ENCODE measurements around the gene FBLN7. TPM values are rescaled to one million over a fixed set of nuclear protein-coding genes. Genes with fewer than 3 reads are reported as not detected.

FBLN7 gene
- total and polyA plus RNA-seq, 4 donors, result 0.60 to 2.4 (median 1.9) TPM

- TF ChIP-seq FOXA1 (IDR thresholded peaks at IDR 0.05), result no peak
- TF ChIP-seq EGR1 (IDR thresholded peaks at IDR 0.05; ENCODE audit: low read depth in 2 of 2), result no peak
- TF ChIP-seq YY1 (IDR thresholded peaks at IDR 0.05), result no peak
- no peak for TF ChIP-seq TAF1 (conservative IDR thresholded peaks at IDR 0.05)
- TF ChIP-seq FOXA2 (IDR thresholded peaks at IDR 0.05), result no peak
- TF ChIP-seq MAX (IDR thresholded peaks at IDR 0.05), result no peak
- TF ChIP-seq ATF3 (IDR thresholded peaks at IDR 0.05), result no peak
- no peak for TF ChIP-seq NR2F2 (IDR thresholded peaks at IDR 0.05)
- TF ChIP-seq JUND (IDR thresholded peaks at IDR 0.05), result no peak
- TF ChIP-seq HNF4G (IDR thresholded peaks at IDR 0.05), result no peak
- TF ChIP-seq ZBTB33 (IDR thresholded peaks at IDR 0.05), result no peak
- Histone ChIP-seq H3K27ac (ENCODE audit: low read depth in 1 of 2, low read length in 2 of 2) (no peak overlapping the region), H3K36me3 (ENCODE audit: control insufficient read depth in 4 of 4, insufficient read depth in 3 of 4, low read depth in 1 of 4, low read length in 3 of 4) (peaks cover 6 to 17% (median 13%) of the 10 kb centered on the region in 4 donors), H3K9me3 (ENCODE audit: control insufficient read depth in 4 of 4, low read length in 3 of 4) (no peaks in the 10 kb centered on the region), H3K4me3 (ENCODE audit: low read depth in 1 of 3, low read length in 3 of 3) (no peak overlapping the region), H3K4me1 (ENCODE audit: control insufficient read depth in 4 of 4, insufficient read depth in 4 of 4, low read length in 3 of 4) (peaks cover 0 to 2% (median 0%) of the 10 kb centered on the region in 4 donors), H3K27me3 (ENCODE audit: control insufficient read depth in 4 of 4, insufficient read depth in 4 of 4, low read length in 3 of 4) (no peaks in the 10 kb centered on the region), H3K9ac (ENCODE audit: low read depth in 1 of 2, low read length in 2 of 2) (no peak overlapping the region)
- no peak for DNase-seq (ENCODE audit: low spot score)
- WGBS, result 92% methylated on average over 1 of the region's 1 CpG
Observed at GRCh38 chr2:112093216-112093615, 45.0 kb upstream of the FBLN7 start.

GRCh38 chr2:112095681-112096080 is 42.5 kb upstream of the FBLN7 start:
- DNase-seq (ENCODE audit: low spot score), result no peak
- no peak overlapping the region for H3K27ac ChIP-seq (ENCODE audit: low read depth in 1 of 2, low read length in 2 of 2)

More at GRCh38 chr2:112095681-112096080, 42.5 kb upstream of the FBLN7 start:
- Histone ChIP-seq H3K9ac (ENCODE audit: low read depth in 1 of 2, low read length in 2 of 2) (no peak overlapping the region), H3K4me3 (ENCODE audit: low read depth in 1 of 3, low read length in 3 of 3) (no peak overlapping the region), H3K36me3 (ENCODE audit: control insufficient read depth in 4 of 4, insufficient read depth in 3 of 4, low read depth in 1 of 4, low read length in 3 of 4) (peaks cover 7 to 29% (median 22%) of the 10 kb centered on the region in 4 donors), H3K9me3 (ENCODE audit: control insufficient read depth in 4 of 4, low read length in 3 of 4) (no peaks in the 10 kb centered on the region), H3K4me1 (ENCODE audit: control insufficient read depth in 4 of 4, insufficient read depth in 4 of 4, low read length in 3 of 4) (peaks cover 0 to 2% (median 0%) of the 10 kb centered on the region in 4 donors), H3K27me3 (ENCODE audit: control insufficient read depth in 4 of 4, insufficient read depth in 4 of 4, low read length in 3 of 4) (no peaks in the 10 kb centered on the region)
- TF ChIP-seq CTCF (IDR thresholded peaks at IDR 0.05; ENCODE audit: low read depth, low read length, missing input control) (no peak), RAD21 (IDR thresholded peaks at IDR 0.05) (no peak), HNF4G (IDR thresholded peaks at IDR 0.05) (no peak), GABPA (IDR thresholded peaks at IDR 0.05 in 1 of 2, conservative IDR thresholded peaks at IDR 0.05 in 1 of 2) (no peak), ATF3 (IDR thresholded peaks at IDR 0.05) (no peak), YY1 (IDR thresholded peaks at IDR 0.05) (no peak), REST (IDR thresholded peaks at IDR 0.05) (no peak), HNF4A (conservative IDR thresholded peaks at IDR 0.05) (no peak)
- WGBS, result 92% methylated on average over 1 of the region's 1 CpG
